ENCODE results near the gene CZIB.

Gene CZIB

DNA sequence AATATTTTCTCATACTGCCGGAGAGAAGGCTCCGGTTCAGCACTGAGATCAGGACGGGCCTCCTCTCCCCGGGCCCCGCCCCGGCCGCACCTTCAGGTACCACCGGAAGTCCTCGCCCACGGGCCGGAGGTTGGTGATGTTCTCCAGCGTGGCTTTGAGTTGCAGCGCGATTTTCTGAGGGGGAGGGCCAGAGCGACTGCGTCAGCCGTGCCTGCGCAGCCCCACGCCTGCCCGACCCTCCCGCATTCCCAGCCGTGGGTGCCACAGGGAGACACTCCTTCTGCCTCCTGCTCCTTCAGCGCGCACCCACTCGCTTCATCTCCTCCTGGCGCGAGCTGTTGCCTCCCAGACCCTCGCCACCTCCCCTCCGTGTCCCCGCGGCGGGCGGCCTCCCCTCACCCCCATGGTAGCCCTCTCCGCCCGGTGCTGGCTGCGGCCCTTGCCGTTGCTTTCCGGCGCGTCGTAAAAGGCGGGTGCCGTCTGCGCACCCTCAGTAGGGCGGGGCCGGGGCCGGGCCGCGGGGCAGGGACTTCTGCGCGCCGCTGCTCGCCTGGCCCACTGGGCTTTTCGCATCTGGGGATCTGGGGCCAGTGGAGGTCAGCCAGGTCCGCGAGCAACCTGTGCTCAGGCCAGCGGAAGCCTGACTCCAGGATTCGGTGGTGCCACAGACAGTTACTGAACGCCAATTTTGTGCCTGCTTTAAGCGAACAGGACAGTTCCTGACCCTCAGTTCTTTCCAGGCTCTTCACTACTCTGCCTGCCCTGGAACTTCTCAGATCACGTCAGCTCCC is at the start of gene CZIB:
TSS of gene CZIB (minus strand) at position 464 of the 791 bp plus-strand sequence. CDS start at position 405, 59 bp downstream.
- TF ChIP-seq, protein P1, sequence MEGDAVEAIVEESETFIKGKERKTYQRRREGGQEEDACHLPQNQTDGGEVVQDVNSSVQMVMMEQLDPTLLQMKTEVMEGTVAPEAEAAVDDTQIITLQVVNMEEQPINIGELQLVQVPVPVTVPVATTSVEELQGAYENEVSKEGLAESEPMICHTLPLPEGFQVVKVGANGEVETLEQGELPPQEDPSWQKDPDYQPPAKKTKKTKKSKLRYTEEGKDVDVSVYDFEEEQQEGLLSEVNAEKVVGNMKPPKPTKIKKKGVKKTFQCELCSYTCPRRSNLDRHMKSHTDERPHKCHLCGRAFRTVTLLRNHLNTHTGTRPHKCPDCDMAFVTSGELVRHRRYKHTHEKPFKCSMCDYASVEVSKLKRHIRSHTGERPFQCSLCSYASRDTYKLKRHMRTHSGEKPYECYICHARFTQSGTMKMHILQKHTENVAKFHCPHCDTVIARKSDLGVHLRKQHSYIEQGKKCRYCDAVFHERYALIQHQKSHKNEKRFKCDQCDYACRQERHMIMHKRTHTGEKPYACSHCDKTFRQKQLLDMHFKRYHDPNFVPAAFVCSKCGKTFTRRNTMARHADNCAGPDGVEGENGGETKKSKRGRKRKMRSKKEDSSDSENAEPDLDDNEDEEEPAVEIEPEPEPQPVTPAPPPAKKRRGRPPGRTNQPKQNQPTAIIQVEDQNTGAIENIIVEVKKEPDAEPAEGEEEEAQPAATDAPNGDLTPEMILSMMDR (IDR thresholded peaks at IDR 0.05; ENCODE audit: low read depth, low read length): no peak
- H3K4me3 ChIP-seq (ENCODE audit: low read depth, low read length): peak within 1 kb of the TSS; percentile 81

DNA sequence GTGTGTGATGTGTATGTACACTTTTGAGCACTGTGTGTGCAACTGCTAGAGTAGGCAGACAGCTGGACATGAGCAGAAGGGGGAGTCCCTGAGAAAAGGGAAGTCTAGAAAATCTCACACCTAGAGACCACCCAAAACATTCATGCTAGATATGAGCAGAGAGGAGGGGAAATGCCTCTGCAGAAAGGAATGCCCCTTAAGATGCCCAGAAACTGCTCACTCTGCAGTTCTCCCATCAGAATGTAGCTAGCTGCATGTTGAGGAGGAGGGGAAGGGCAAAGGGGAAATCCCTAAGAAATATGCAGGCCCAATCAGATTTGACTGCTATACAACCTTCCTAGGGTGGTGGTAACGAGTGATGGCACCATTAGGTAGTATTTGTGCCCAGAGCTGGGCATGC is 49.7 kb upstream of the CZIB start:
- no peak overlapping the region for H3K4me3 ChIP-seq (ENCODE audit: low read depth, low read length)
- TF ChIP-seq, protein P1 (IDR thresholded peaks at IDR 0.05; ENCODE audit: low read depth, low read length): no peak

DNA sequence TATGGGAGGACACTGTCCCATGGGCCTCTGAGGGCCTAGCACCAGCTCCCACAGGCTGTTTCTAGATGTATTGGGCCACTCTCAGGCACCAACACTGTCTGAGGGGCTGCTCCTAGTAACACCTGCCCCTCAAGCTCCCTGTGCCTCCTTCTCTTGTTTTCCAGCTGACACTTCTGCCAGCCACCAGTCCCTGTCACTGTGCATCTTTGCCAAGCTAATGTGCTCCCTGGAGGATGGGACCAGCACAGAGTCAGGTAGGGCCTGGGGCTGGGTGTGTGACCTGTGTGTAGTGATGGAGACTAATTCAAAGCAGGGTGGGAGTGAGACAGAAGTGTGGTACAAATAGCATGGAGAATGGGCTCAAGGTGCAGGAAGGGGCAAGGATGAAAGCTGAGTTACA is 47.3 kb upstream of the CZIB start:
- H3K4me3 ChIP-seq (ENCODE audit: low read depth, low read length): no peak overlapping the region
- TF ChIP-seq, protein P1 (IDR thresholded peaks at IDR 0.05; ENCODE audit: low read depth, low read length): no peak

DNA sequence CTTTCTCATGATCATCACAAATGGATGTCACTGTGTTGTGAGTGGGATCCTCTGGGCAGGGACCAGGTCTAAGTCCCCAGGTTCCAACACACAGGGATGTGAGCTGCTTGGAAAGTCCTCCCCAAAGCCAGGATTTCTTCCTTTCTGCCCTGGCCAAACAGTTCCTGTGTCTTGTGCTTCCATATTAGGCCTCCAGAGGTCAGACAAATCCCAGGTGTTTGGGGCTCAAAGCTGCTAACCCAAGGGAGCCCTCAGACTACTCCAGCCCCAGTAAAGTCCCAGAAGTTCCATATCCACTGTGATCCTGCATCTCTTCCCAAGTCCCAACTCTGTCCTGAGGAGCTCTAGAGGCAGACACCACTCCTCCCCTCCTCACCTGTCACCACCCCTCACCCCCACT is 45.6 kb upstream of the CZIB start:
- TF ChIP-seq, protein P1 (IDR thresholded peaks at IDR 0.05; ENCODE audit: low read depth, low read length): no peak
- H3K4me3 ChIP-seq (ENCODE audit: low read depth, low read length): no peak overlapping the region

DNA sequence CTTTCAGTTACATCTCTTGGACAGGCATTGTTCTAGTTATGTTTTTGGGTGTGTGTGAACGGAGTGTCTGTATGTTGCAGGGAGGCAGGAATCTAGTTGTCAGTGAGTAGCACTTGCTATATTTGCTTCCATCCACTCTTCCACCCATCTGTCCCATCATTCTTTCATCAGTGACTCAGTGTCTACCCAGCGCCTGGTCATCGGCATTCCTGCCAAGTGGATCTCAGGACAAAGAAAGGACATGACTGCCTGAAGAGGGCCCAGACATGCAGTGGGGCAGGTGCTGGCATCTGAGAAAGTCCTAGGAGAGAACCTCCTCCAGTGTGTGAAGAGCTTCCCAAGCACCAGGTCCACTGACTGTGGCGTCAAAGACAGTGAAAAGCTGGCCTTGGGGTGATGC is 45.1 kb upstream of the CZIB start:
- H3K4me3 ChIP-seq (ENCODE audit: low read depth, low read length): no peak overlapping the region
- TF ChIP-seq, protein P1 (IDR thresholded peaks at IDR 0.05; ENCODE audit: low read depth, low read length): no peak

DNA sequence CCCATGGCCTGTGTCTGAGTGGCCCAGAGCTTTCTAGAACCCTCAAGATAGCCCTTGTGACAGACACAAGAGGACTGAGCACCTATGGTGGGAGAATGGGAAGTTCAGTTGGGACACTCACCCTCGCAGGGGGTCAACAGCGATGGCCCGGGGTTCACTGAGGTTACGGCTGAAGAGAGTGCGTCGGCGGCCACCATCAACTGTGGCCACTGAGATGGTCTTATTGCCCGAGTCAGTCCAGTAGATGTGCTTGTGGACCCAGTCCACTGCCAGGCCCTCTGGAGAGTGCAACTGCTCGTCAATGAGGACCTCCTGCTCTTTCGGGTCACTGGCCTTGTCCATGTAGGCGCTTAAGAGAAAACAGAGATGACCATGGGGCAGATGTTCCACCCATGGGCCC is 43.6 kb upstream of the CZIB start:
- TF ChIP-seq, protein P1 (IDR thresholded peaks at IDR 0.05; ENCODE audit: low read depth, low read length): no peak
- H3K4me3 ChIP-seq (ENCODE audit: low read depth, low read length): no peak overlapping the region

DNA sequence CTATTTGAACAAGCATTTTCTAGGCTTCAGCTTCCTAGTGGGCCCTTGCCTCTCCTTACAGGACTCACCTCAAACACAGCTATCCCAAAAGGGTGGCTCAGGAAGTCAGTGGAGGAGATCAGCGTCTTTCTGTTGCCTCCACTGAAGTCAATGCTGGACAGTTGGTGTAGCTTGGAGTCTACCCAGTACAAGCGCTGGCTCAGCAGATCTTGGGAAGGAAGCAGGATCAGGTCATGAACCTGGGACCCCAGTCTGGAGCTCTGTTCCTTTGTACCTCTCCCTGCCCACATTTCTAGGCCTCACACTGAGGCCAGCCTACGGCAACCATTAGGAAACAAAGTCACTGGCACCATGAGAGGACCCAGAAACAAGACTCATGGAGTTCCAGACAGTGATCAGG is 41.6 kb upstream of the CZIB start:
- TF ChIP-seq, protein P1 (IDR thresholded peaks at IDR 0.05; ENCODE audit: low read depth, low read length): no peak
- H3K4me3 ChIP-seq (ENCODE audit: low read depth, low read length): no peak overlapping the region

All from WI38 (cell line).